CD8-positive, alpha-beta memory T cell (primary cell): ENCODE data around the gene CSPG5. TPM values are rescaled to one million over a fixed set of nuclear protein-coding genes. Genes with fewer than 3 reads are reported as not detected.
A peak's percentile ranks its signal among the peaks of the same experiment; 100 is the strongest.

Experiments used
- CTCF ChIA-PET: fragments of 350-600 bp; sonication (Branson Sonifier 250); formaldehyde crosslinking; loops from one replicate; lab custom pipeline; 2021; ENCODE audit warnings: antibody characterized with exemption; lab: Charles Lee
- POLR2A ChIA-PET: fragments of 350-600 bp; sonication (Branson Sonifier 250); formaldehyde crosslinking; loops from one replicate; lab custom pipeline; 2021; ENCODE audit warnings: antibody characterized with exemption; lab: Charles Lee
- DNase-seq, 5 donors: peaks; one replicate each; pipeline versions ENCODE4 v3.0.0 to v3.0.0-alpha.2; 2020 to 2022; ENCODE audit warnings: mixed read lengths in 1 of 5
- H3K27ac ChIP-seq: one replicate; pipeline ENCODE4 v1.7.0; 2013; ENCODE audit warnings: low read depth, mild to moderate bottlenecking, low read length, moderate library complexity
- H3K27me3 ChIP-seq: 2 replicates; pipeline ENCODE4 v1.7.0; 2013; ENCODE audit warnings: low read length, mild to moderate bottlenecking; ENCODE audit not compliant: insufficient read depth, poor library complexity, severe bottlenecking
- H3K36me3 ChIP-seq: 2 replicates; pipeline ENCODE4 v1.7.0; 2013; ENCODE audit warnings: mild to moderate bottlenecking, low read length, moderate library complexity; ENCODE audit not compliant: insufficient read depth
- H3K4me1 ChIP-seq: 2 replicates; pipeline ENCODE4 v1.7.0; 2013; ENCODE audit warnings: mild to moderate bottlenecking, low read length, moderate library complexity; ENCODE audit not compliant: insufficient read depth
- H3K4me3 ChIP-seq: 2 replicates; pipeline ENCODE4 v1.7.0; 2013; ENCODE audit warnings: mild to moderate bottlenecking, low read length
- H3K9me3 ChIP-seq: 2 replicates; pipeline ENCODE4 v1.7.0; 2013; ENCODE audit warnings: mild to moderate bottlenecking, low read length
- H3K27ac Mint-ChIP-seq, 8 donors: one replicate each; pipeline ENCODE4 v1.8.0; 2020 to 2021; ENCODE audit warnings: mixed read lengths in 8 of 8, mild to moderate bottlenecking in 6 of 8, inconsistent platforms in 3 of 8, moderate library complexity in 3 of 8
- H3K27me3 Mint-ChIP-seq, 2 donors: one replicate each; pipeline ENCODE4 v1.8.0; 2020 to 2021; ENCODE audit warnings: mixed read lengths in 2 of 2, mild to moderate bottlenecking in 1 of 2, moderate library complexity in 1 of 2
- H3K36me3 Mint-ChIP-seq, 3 donors: one replicate each; pipeline ENCODE4 v1.8.0; 2020 to 2021; ENCODE audit warnings: mixed read lengths in 3 of 3, inconsistent platforms in 1 of 3, mild to moderate bottlenecking in 1 of 3
- H3K4me1 Mint-ChIP-seq, 3 donors: one replicate each; pipeline ENCODE4 v1.8.0; 2020 to 2021; ENCODE audit warnings: mixed read lengths in 3 of 3, inconsistent platforms in 1 of 3, mild to moderate bottlenecking in 1 of 3
- H3K4me3 Mint-ChIP-seq, 7 donors: one replicate each; pipeline ENCODE4 v1.8.0; 2020 to 2021; ENCODE audit warnings: mixed read lengths in 7 of 7, mild to moderate bottlenecking in 6 of 7, moderate library complexity in 4 of 7, inconsistent platforms in 2 of 7
- H3K9me3 Mint-ChIP-seq, 5 donors: one replicate each; pipeline ENCODE4 v1.8.0; 2020 to 2022; ENCODE audit warnings: mixed read lengths in 5 of 5, mild to moderate bottlenecking in 3 of 5, moderate library complexity in 2 of 5, inconsistent platforms in 1 of 5
- polyA plus RNA-seq: library from polyadenylated mRNA; unstranded; fragments of 300-500 nt; fragmentation: Illumina TruSeq; gene quantifications from one replicate; pipeline ENCODE4 v1.2.3, GENCODE V29; 2021
- total RNA-seq, 2 experiments: library from RNA; stranded (reverse); gene quantifications; one replicate each; pipeline ENCODE4 v1.2.3, GENCODE V29; 2021

CSPG5 gene
- total and polyA plus RNA-seq, 3 experiments from 2014 or later, result 0.50 to 0.53 TPM; not detected in 1

DNA sequence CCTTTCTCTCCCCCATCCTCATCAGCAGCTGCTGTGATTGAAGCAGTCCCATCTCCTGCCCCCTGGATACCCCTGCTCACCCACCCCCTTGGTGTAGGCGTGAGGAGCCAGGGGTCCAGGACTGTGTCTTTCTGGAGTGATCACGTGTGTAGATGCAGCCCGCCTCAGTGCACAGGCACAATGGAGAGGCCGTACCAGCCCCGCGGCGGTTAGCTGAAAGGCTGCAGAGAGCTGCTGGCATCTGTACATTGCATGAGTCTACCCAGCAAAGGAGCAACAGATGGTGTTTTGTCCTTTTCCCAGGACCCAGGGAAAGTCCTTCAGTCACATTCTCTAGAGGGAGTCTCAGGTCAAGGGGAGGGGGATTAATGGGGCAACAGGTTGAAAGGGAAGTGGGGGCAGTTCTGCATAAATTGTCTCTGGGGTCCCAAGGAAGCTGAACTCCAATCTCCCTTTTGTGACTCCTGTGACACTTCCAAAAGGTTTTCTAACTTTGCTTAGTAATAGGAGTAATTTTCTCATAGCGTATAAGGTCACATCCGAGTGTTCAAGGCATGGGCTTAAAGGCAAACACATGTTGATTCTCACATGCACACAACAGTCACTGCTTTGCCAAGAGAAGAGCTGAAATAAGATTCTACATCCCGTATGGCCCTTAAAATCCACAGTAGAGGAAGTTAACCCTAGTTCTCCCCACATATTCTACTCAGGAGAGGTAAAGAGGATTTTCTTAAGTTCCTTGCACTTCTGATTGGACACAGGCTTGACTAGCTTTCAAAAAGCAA lies 7.1 kb downstream of the CSPG5 start:
- no peak for DNase-seq
- no peaks in the 10 kb centered on the region for H3K36me3 Mint-ChIP-seq
- H3K9me3 Mint-ChIP-seq, result no peaks in the 10 kb centered on the region
- Histone ChIP-seq H3K4me3 (no peak overlapping the region), H3K4me1 (no peaks in the 10 kb centered on the region), H3K9me3 (no peaks in the 10 kb centered on the region), H3K36me3 (no peaks in the 10 kb centered on the region), H3K27ac (no peak overlapping the region), H3K27me3 (no peaks in the 10 kb centered on the region)
- H3K27ac Mint-ChIP-seq, result peak overlapping the region in 1 of 8 donors; percentile 24
- CTCF ChIA-PET, result no interaction called here
- no peak overlapping the region for H3K4me3 Mint-ChIP-seq
- POLR2A ChIA-PET, result interaction anchor here (0.6 kb wide), 1 partner anchor 100 kb away, joined by 5 read pairs; no protein-coding TSS in a partner anchor
- peaks cover 24 to 25% of the 10 kb centered on the region in 2 donors for H3K27me3 Mint-ChIP-seq
- no peaks in the 10 kb centered on the region for H3K4me1 Mint-ChIP-seq

DNA sequence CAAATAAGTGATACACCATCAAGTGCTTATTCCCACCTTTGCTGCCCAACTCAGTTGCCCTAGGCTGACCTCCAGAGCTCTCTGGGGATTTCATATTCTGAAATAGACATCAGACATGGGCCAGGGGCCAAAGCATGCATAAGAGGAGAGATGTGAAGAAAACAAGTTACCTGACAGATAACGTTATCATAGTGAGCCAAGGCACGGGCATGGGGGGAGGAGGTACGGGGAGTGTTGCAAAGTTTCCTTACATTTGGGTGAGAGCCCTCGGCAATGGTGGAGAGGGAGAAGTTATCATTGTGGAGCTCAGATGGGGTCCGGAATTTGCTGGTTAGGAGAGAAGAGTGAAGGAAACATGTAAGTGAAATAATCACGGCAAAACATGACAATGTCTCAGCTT lies 9.8 kb downstream of the CSPG5 start:
- no peaks in the 10 kb centered on the region for H3K36me3 Mint-ChIP-seq
- Histone ChIP-seq H3K27ac (no peak overlapping the region), H3K36me3 (no peaks in the 10 kb centered on the region), H3K27me3 (no peaks in the 10 kb centered on the region), H3K9me3 (no peaks in the 10 kb centered on the region), H3K4me3 (no peak overlapping the region), H3K4me1 (no peaks in the 10 kb centered on the region)
- H3K27ac Mint-ChIP-seq, result no peak overlapping the region
- ChIA-PET POLR2A (no interaction called here), CTCF (interaction anchor here (1.2 kb wide), 1 partner anchor 148 kb away, joined by 3 read pairs; no protein-coding TSS in a partner anchor)
- DNase-seq, result no peak
- no peaks in the 10 kb centered on the region for H3K9me3 Mint-ChIP-seq
- H3K4me1 Mint-ChIP-seq, result no peaks in the 10 kb centered on the region
- no peak overlapping the region for H3K4me3 Mint-ChIP-seq
- peaks cover 12% of the 10 kb centered on the region in 2 donors for H3K27me3 Mint-ChIP-seq

DNA sequence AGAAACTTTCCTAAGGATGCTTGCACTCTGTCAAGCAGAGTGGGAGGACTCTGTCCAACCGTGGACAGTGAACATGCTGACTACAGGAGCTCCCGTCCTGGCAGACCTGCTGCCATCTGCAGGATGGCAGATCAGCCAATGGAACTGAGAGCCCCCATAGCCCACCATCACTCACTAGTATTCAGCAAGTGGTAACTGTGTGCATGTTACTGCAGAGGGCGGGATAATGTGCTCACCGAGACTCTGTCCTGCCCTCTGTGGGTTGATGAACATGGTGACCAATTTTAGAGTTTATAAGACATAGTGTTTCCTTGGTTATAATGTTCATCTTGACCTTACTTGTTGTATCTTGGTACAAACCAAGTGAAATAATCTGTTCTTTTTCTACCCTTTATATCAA lies 11.5 kb downstream of the CSPG5 start:
- no peaks in the 10 kb centered on the region for H3K27me3 ChIP-seq
- no peaks in the 10 kb centered on the region for H3K4me1 ChIP-seq
- no peak for DNase-seq
- no peak overlapping the region for H3K4me3 ChIP-seq
- Mint-ChIP-seq H3K36me3 (no peaks in the 10 kb centered on the region), H3K27me3 (peaks cover 5 to 9% of the 10 kb centered on the region in 2 donors), H3K9me3 (no peaks in the 10 kb centered on the region), H3K27ac (no peak overlapping the region), H3K4me3 (no peak overlapping the region), H3K4me1 (no peaks in the 10 kb centered on the region)
- POLR2A ChIA-PET, result no interaction called here
- no peaks in the 10 kb centered on the region for H3K36me3 ChIP-seq
- H3K9me3 ChIP-seq, result no peaks in the 10 kb centered on the region
- CTCF ChIA-PET, result no interaction called here
- H3K27ac ChIP-seq, result no peak overlapping the region

DNA sequence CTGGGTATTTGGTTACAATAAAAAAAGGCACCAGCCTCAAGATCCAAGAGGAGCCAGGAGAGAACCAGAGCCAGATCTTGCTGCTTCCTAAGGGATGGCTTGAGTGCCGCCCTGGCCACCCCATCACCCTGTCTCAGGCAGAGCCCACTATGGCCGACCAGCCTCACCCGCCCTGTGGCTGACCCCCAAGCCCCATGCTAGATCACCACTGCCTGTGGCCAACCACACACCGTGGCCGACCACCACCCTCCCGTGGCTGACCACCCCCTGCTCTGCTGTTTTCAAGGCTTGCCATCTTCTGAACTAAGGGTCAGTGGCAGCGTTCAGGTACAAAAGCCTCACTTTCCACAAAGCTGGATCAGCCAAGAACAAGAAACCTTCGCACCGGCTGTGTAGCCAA lies 12.0 kb downstream of the CSPG5 start:
- H3K36me3 Mint-ChIP-seq, result no peaks in the 10 kb centered on the region
- H3K4me1 ChIP-seq, result no peaks in the 10 kb centered on the region
- H3K9me3 Mint-ChIP-seq, result no peaks in the 10 kb centered on the region
- no peak for DNase-seq
- H3K4me1 Mint-ChIP-seq, result no peaks in the 10 kb centered on the region
- H3K27ac ChIP-seq, result no peak overlapping the region
- H3K9me3 ChIP-seq, result no peaks in the 10 kb centered on the region
- H3K36me3 ChIP-seq, result no peaks in the 10 kb centered on the region
- POLR2A ChIA-PET, result no interaction called here
- no peak overlapping the region for H3K4me3 Mint-ChIP-seq
- no peak overlapping the region for H3K27ac Mint-ChIP-seq
- H3K27me3 Mint-ChIP-seq, result peaks cover 4 to 5% of the 10 kb centered on the region in 2 donors
- CTCF ChIA-PET, result no interaction called here
- H3K27me3 ChIP-seq, result no peaks in the 10 kb centered on the region
- no peak overlapping the region for H3K4me3 ChIP-seq

DNA sequence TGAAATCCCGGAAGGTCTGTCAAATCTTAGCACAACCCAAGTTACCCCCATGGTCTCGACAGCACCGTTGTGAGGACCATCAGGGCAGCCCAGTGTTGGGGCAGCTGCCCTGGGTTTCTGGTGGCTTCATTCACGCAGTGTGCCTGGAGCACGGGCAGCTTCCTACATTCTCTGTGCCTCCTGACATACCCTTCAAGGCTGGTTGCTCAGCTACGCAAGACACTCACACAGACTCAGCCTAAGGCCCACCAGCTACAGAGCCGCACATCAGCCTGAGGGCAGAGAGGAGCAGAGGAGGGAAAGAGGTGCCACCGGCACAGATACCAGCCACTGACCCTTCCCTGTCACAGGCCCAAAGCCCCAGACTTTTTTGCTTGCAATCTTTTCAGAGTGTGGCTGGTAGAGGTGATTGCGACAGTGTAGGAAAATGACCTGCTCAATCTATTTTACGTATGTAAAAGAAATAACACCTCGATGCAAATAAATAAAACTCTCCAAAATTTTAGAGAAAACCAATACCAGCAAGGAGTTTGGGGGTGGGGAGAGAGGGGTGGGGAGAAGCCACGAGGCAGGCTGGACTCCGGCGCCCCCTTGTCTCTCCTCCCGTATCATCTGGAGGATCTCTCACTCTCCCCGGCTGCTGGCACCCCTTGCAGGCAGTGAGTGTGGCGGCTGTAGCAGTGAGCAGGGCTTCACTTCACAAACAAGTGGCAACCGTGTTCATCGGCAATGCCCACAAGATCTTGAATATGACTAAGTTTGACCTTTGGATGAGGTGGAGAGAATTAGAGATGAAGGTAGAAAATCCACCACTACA lies 12.7 kb downstream of the CSPG5 start:
- Histone ChIP-seq H3K9me3 (no peaks in the 10 kb centered on the region), H3K4me3 (no peak overlapping the region), H3K36me3 (no peaks in the 10 kb centered on the region), H3K27ac (no peak overlapping the region), H3K4me1 (no peaks in the 10 kb centered on the region), H3K27me3 (peaks cover 3% of the 10 kb centered on the region)
- no peak for DNase-seq
- ChIA-PET CTCF (no interaction called here), POLR2A (no interaction called here)
- Mint-ChIP-seq H3K4me1 (no peaks in the 10 kb centered on the region), H3K9me3 (no peaks in the 10 kb centered on the region), H3K27me3 (peaks cover 4 to 5% of the 10 kb centered on the region in 2 donors), H3K36me3 (no peaks in the 10 kb centered on the region), H3K4me3 (no peak overlapping the region), H3K27ac (no peak overlapping the region)

DNA sequence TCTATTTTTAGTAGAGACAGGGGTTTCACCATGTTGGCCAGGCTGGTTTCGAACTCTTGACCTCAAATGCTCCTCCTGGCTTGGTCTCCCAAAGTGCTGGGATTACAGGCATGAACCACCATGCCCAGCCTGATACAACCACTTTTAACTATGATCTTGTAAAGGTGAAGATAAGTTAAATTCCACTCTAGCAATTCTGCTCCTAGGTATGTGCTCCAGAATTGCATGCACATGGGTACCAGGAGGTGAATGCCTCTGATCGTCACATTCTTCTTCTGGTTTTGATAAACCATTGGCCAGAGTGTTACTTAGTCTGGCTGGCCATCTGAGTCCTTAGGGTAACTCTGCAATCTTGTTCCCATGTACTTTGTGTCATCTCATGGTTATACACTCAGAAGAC lies 22.3 kb downstream of the CSPG5 start:
- Mint-ChIP-seq H3K4me3 (no peak overlapping the region), H3K27me3 (peaks cover 12 to 23% of the 10 kb centered on the region in 2 donors), H3K4me1 (no peaks in the 10 kb centered on the region), H3K27ac (peak overlapping the region in 1 of 8 donors; percentile 36), H3K36me3 (peaks cover 0 to 3% (median 0%) of the 10 kb centered on the region in 3 donors), H3K9me3 (no peaks in the 10 kb centered on the region)
- Histone ChIP-seq H3K4me1 (no peaks in the 10 kb centered on the region), H3K27me3 (peaks cover 2% of the 10 kb centered on the region), H3K27ac (no peak overlapping the region), H3K36me3 (no peaks in the 10 kb centered on the region), H3K4me3 (no peak overlapping the region), H3K9me3 (no peaks in the 10 kb centered on the region)
- DNase-seq, result no peak
- CTCF ChIA-PET, result no interaction called here
- POLR2A ChIA-PET, result no interaction called here

DNA sequence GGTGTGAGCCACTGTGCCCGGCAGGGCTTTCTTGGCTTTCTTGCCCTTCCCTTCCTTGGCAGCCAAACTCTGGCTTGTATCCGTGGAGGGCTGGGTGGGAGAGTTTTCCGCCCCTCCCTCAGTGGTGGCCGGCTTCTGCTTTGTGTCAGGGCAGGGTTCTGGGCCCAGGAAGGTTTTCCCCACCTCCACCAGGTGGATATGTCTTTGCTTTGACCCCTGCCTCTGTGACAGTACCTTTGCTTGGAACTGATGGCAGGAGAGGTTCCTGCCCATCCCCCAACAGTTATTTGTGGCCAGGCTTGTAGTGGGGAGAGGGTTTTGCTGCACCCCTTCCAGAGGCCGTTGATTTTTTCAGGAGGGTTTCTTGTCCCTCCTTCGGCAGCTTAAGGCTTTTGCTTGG lies 24.3 kb downstream of the CSPG5 start:
- H3K4me1 ChIP-seq, result no peaks in the 10 kb centered on the region
- H3K27me3 ChIP-seq, result no peaks in the 10 kb centered on the region
- H3K4me3 ChIP-seq, result no peak overlapping the region
- H3K4me1 Mint-ChIP-seq, result no peaks in the 10 kb centered on the region
- H3K9me3 Mint-ChIP-seq, result no peaks in the 10 kb centered on the region
- H3K9me3 ChIP-seq, result no peaks in the 10 kb centered on the region
- no peak overlapping the region for H3K4me3 Mint-ChIP-seq
- no peaks in the 10 kb centered on the region for H3K36me3 ChIP-seq
- DNase-seq, result no peak
- H3K27ac Mint-ChIP-seq, result no peak overlapping the region
- no peak overlapping the region for H3K27ac ChIP-seq
- H3K36me3 Mint-ChIP-seq, result peaks cover 0 to 3% (median 0%) of the 10 kb centered on the region in 3 donors
- ChIA-PET CTCF (no interaction called here), POLR2A (no interaction called here)
- H3K27me3 Mint-ChIP-seq, result peaks cover 19 to 31% of the 10 kb centered on the region in 2 donors

DNA sequence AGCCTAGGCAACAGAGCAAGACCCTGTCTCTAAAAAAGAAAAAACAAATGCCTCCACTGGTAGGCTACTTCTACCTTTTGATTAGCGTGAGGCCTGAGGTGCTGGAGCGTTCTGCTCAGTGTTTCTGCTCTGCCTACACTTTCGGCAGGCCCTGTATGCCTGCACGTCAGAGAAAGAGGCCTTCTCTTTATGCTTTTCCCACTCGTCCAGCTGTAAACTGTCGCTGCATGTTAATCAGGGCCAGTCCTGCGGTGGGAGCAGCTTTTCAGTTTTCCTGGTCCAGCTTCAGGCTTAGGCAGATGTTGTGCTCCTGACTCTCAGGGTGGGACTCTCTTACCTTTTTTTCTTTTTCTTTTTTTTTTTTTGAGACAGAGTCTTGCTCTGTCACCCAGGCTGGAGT lies 25.3 kb downstream of the CSPG5 start:
- H3K9me3 Mint-ChIP-seq, result no peaks in the 10 kb centered on the region
- Histone ChIP-seq H3K4me3 (no peak overlapping the region), H3K36me3 (no peaks in the 10 kb centered on the region), H3K27me3 (no peaks in the 10 kb centered on the region), H3K27ac (no peak overlapping the region), H3K9me3 (no peaks in the 10 kb centered on the region), H3K4me1 (no peaks in the 10 kb centered on the region)
- CTCF ChIA-PET, result no interaction called here
- H3K4me1 Mint-ChIP-seq, result no peaks in the 10 kb centered on the region
- peaks cover 0 to 3% (median 0%) of the 10 kb centered on the region in 3 donors for H3K36me3 Mint-ChIP-seq
- no peak overlapping the region for H3K27ac Mint-ChIP-seq
- POLR2A ChIA-PET, result no interaction called here
- peaks cover 19 to 31% of the 10 kb centered on the region in 2 donors for H3K27me3 Mint-ChIP-seq
- no peak for DNase-seq
- no peak overlapping the region for H3K4me3 Mint-ChIP-seq
